HUDEP-2 (cell line): ENCODE results near the gene METTL23.

Experiments used
- DNase-seq, 76 experiments: peaks; one replicate each; lab custom pipeline; 2025; ENCODE audit not compliant: unreplicated experiment in 76 of 76; lab: John Stamatoyannopoulos, UW

METTL23 gene

GRCh38 chr17:76752006-76752405 lies 25.4 kb downstream of the METTL23 start:
- DNase-seq: no peak

DNA sequence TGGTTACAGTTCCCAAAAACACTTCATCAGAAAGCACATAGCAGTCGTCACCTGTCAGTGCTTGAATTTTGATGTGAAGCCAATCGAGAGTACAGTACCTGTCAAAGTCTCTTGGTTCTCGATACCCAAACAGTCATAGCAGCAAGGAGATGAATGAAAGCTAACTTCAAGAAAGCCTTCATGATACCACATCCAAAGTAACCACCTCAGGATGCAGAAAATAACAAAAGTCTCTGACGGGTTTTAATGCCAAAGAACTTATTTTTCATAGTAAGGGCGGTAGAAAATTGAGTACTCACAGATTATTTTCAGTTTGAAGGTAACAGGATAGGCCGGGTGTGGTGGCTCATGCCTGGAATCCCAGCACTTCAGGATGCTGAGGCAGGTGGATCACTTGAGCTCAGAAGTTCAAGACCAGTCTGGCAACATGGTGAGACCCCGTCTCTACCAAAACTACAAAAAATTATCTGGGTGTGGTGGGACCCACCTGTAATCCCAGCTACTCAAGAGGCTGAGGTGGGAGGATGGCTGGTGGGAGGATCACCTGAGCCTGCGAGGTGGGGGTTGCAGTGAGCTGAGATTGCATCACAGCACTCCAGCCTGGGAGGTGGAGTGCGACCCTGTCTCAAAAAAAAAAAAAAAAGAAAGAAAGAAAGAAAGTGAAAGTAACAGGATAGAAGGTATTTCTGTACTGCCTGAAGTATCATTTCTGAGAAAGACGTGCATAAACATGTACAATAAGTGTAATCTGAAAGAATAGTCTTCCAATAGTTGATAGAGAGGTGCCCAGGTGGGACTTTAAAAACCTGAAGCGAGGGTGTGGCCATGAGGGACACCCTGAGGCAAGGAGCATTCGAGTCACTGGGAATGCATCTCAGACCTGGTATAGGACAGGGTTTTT lies 26.7 kb downstream of the METTL23 start:
- DNase-seq: no peak

- peak in 6 of 76 experiments; percentile 7 to 34 (median 16) for DNase-seq
Observed at GRCh38 chr17:76755285-76755684, 28.6 kb downstream of the METTL23 start.

DNA sequence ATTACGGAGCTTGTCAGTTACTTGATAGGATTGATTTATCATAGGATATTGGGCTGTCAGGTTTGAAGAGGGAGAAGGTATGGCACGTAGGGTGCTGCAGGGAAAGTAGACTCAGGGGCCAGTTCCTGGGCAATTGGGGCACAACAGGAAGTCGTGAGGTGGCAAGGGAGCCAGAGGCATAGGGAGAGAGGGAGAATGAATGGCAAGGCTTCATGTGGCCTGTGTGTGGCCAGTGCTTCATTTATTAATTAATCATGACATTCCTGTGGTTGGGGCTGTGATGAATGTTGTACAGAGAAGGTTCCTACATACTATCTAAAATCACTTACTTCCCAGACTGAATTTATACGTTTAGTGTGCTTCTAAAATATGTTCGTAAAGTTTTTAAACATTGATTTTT lies 30.6 kb downstream of the METTL23 start:
- no peak for DNase-seq

- DNase-seq: no peak
Observed at GRCh38 chr17:76758570-76758969, 31.9 kb downstream of the METTL23 start.

GRCh38 chr17:76772842-76773525 lies 46.3 kb downstream of the METTL23 start:
- DNase-seq: peak in 9 of 76 experiments; percentile 1 to 27 (median 15)

DNA sequence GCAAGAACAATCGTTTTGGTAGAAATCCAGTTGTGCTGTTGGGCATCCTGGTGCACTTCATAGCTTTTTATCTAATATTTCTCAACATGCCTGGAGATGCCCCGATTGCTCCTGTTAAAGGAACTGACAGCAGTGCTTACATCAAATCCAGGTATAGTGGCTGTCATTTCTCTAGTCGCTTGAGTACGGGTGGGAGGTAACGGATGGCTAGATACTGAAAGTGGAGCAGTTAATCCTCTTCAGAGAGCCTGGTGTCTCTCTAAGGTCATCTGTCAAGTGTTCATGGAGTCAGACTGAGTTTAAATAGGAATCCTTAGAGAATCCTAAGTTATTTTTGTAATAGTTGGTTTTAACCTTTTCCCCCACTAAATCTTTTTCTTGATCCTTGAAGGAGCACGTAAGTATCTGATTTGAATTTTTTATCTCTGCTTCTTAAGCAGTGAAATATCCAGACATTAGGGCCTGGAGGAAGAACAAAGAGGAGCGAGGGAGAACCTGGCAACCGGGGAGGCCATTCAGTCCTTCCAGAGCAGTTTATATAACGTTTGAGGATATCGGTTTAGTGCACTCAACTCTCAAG lies 48.5 kb downstream of the METTL23 start:
- no peak for DNase-seq

DNA sequence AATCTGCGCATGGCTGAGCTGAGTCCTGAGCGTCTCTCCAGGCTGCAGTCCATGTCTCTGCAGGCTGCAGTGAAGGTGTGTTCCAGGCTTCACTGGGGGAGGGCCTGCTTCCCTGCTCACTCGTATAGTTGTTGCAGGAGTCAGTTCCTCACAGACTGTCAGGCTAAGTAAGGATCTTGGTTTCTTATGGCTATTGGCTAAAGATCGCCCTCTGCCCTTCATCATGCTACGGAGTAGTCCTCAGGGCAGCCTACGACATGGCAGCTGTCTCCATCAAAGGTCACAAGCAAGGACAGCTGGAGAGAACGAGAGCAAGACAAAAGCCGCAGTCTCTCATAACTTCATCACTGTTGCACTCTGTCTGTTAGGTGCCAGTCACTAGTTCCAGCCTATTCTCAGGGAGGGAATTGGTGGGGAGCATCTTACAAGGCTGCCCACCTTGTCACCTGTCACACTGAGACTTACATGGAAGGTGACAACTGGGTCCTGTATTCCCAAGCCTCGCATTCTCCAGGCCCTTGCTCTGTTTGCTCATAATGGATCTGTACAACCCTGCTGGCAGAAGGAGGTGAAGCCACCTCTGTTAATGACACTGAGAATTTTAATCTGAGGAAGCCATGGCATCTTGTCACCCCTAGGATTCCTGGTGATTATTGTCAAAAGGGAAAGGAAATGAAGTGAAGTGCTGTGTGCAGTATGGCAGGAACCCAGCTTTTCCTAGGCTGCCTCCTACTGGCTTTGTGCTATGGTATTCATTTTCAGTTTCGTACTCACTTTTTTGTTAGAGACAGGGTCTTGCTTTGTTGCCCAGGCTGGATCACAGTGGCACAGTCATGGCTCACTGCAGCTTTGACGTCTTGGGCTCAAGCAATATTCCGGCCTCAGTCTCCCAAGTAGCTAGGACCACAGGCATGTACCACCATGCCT lies 54.7 kb downstream of the METTL23 start:
- DNase-seq: no peak

- no peak for DNase-seq
Observed at GRCh38 chr17:76783146-76783545, 56.5 kb downstream of the METTL23 start.
